Hepatocyte (in vitro differentiated cells): Measurements from ENCODE around the gene HS3ST4.

Experiments used
- CTCF ChIP-seq: fragments of 200-600 bp; sonication (generic); IDR thresholded peaks from 2 replicates; pipeline ENCODE4 v1.5.1; 2016; ENCODE audit warnings: antibody characterized with exemption, mild to moderate bottlenecking; ENCODE audit not compliant: poor library complexity
- EZH2 ChIP-seq: fragments of 200-600 bp; sonication (generic); IDR thresholded peaks from 2 replicates; pipeline ENCODE4 v1.6.1; 2016; ENCODE audit warnings: antibody characterized with exemption, mild to moderate bottlenecking, borderline replicate concordance
- EZH2phosphoT487 ChIP-seq: fragments of 200-600 bp; sonication (generic); IDR thresholded peaks from one replicate; pipeline ENCODE4 v1.6.1; 2018; ENCODE audit warnings: antibody characterized with exemption, mild to moderate bottlenecking, low read depth, moderate library complexity; ENCODE audit not compliant: unreplicated experiment, severe bottlenecking

- TF ChIP-seq CTCF (peak; percentile 10), EZH2 (no peak), EZH2phosphoT487 (no peak)
Measured at GRCh38 chr16:25690552-25691143, 1.1 kb upstream of the HS3ST4 start.
